GM23338 (cell line): ENCODE results near the gene BCL2L14. TPM values are rescaled to one million over a fixed set of nuclear protein-coding genes. Genes with fewer than 3 reads are reported as not detected.

Source experiments
- ATAC-seq: fragments of 200-7000 bp; cut with Tn5 transposase; 3 replicates; pipeline ENCODE4 v1.9.1; 2020
- DNase-seq: peaks from one replicate; pipeline ENCODE4 v3.0.0-alpha.2; 2015; ENCODE audit warnings: low spot score
- H2AFZ ChIP-seq: fragments of 200-600 bp; sonication (generic); 2 replicates; pipeline ENCODE4 v1.8.0; 2016; ENCODE audit warnings: antibody characterized with exemption, mild to moderate bottlenecking, moderate library complexity
- H3F3A ChIP-seq: fragments of 200-600 bp; sonication (generic); replicated peaks from 2 replicates; pipeline ENCODE4 v1.8.0; 2017; ENCODE audit warnings: antibody characterized with exemption, mixed run types, low read depth
- H3K27ac ChIP-seq: fragments of 200-600 bp; sonication (generic); 2 replicates; pipeline ENCODE4 v1.6.1; 2016; ENCODE audit warnings: low read depth
- H3K27me3 ChIP-seq: fragments of 200-600 bp; sonication (generic); 2 replicates; pipeline ENCODE4 v1.8.0; 2016; ENCODE audit warnings: mild to moderate bottlenecking, mixed run types, moderate library complexity; ENCODE audit not compliant: insufficient read depth
- H3K36me3 ChIP-seq: fragments of 200-600 bp; sonication (generic); 2 replicates; pipeline ENCODE4 v1.8.0; 2016; ENCODE audit warnings: mild to moderate bottlenecking; ENCODE audit not compliant: insufficient read depth
- H3K4me1 ChIP-seq: fragments of 200-600 bp; sonication (generic); 2 replicates; pipeline ENCODE4 v1.8.0; 2016; ENCODE audit warnings: mild to moderate bottlenecking, moderate library complexity; ENCODE audit not compliant: insufficient read depth
- H3K4me2 ChIP-seq: fragments of 200-600 bp; sonication (generic); 2 replicates; pipeline ENCODE4 v1.7.1; 2017; ENCODE audit warnings: mixed run types
- H3K4me3 ChIP-seq: fragments of 200-600 bp; sonication (generic); 2 replicates; pipeline ENCODE4 v1.6.1; 2016; ENCODE audit warnings: mixed run types
- H3K79me2 ChIP-seq: fragments of 200-600 bp; sonication (generic); replicated peaks from 2 replicates; pipeline ENCODE4 v1.8.0; 2017; ENCODE audit warnings: mild to moderate bottlenecking; ENCODE audit not compliant: insufficient read depth
- H3K9me2 ChIP-seq: fragments of 200-600 bp; sonication (generic); 2 replicates; pipeline ENCODE4 v1.8.0; 2017; ENCODE audit not compliant: insufficient read depth
- H4K20me1 ChIP-seq: fragments of 200-600 bp; sonication (generic); replicated peaks from 2 replicates; pipeline ENCODE4 v1.8.0; 2017; ENCODE audit warnings: mild to moderate bottlenecking; ENCODE audit not compliant: insufficient read depth
- H3K27ac Mint-ChIP-seq: 2 replicates; pipeline ENCODE4 v1.8.0; 2020; ENCODE audit warnings: inconsistent platforms, mild to moderate bottlenecking, moderate library complexity, mixed read lengths
- H3K27me3 Mint-ChIP-seq: 3 replicates; pipeline ENCODE4 v1.8.0; 2022; ENCODE audit warnings: low read depth, mild to moderate bottlenecking, moderate library complexity, mixed read lengths, inconsistent platforms; ENCODE audit not compliant: insufficient read depth, poor library complexity
- H3K36me3 Mint-ChIP-seq: 3 replicates; pipeline ENCODE4 v1.8.0; 2021; ENCODE audit warnings: low read depth, mild to moderate bottlenecking, inconsistent platforms, moderate library complexity, mixed read lengths
- H3K4me1 Mint-ChIP-seq: 3 replicates; pipeline ENCODE4 v1.8.0; 2020; ENCODE audit warnings: mild to moderate bottlenecking, inconsistent platforms, mixed read lengths
- H3K4me3 Mint-ChIP-seq: 3 replicates; pipeline ENCODE4 v1.8.0; 2021; ENCODE audit warnings: moderate library complexity, mild to moderate bottlenecking, inconsistent platforms, mixed read lengths
- H3K9me3 Mint-ChIP-seq: 3 replicates; pipeline ENCODE4 v1.8.0; 2020; ENCODE audit warnings: moderate library complexity, mild to moderate bottlenecking, inconsistent platforms, mixed read lengths
- CREB1 ChIP-seq: fragments of 250-450 bp; sonication (Bioruptor Pico); IDR thresholded peaks from 2 replicates; pipeline ENCODE4 v1.5.0; 2020; ENCODE audit warnings: low read depth, mild to moderate bottlenecking, moderate library complexity
- CTCF ChIP-seq, 2 experiments: fragments of 200-600 bp in 1 of 2; sonication (generic) in 1 of 2; conservative IDR thresholded peaks; 2 replicates each; pipeline versions ENCODE4 v1.5.1 to v1.6.1; 2016 to 2017; ENCODE audit warnings: antibody characterized with exemption in 2 of 2, low read depth in 2 of 2, mild to moderate bottlenecking in 2 of 2, moderate library complexity in 1 of 2
- ETS1 ChIP-seq: IDR thresholded peaks from 2 replicates; pipeline ENCODE4 v1.6.1; 2016; ENCODE audit warnings: antibody characterized with exemption
- EZH2 ChIP-seq: fragments of 200-600 bp; sonication (generic); IDR thresholded peaks from one replicate; pipeline ENCODE4 v1.8.0; 2017; ENCODE audit warnings: antibody characterized with exemption, mild to moderate bottlenecking, low read depth; ENCODE audit not compliant: unreplicated experiment
- JUNB ChIP-seq: IDR thresholded peaks from one replicate; pipeline ENCODE4 v1.6.1; 2016; ENCODE audit warnings: antibody characterized with exemption; ENCODE audit not compliant: unreplicated experiment
- NANOG ChIP-seq: IDR thresholded peaks from 2 replicates; pipeline ENCODE4 v1.6.1; 2016; ENCODE audit warnings: antibody characterized with exemption, borderline replicate concordance
- POLR2AphosphoS5 ChIP-seq: IDR thresholded peaks from 2 replicates; pipeline ENCODE4 v1.6.1; 2016; ENCODE audit warnings: antibody characterized with exemption, low read depth
- REST ChIP-seq: IDR thresholded peaks from one replicate; pipeline ENCODE4 v1.6.1; 2018; ENCODE audit warnings: antibody characterized with exemption; ENCODE audit not compliant: unreplicated experiment
- STAT1 ChIP-seq: IDR thresholded peaks from one replicate; pipeline ENCODE4 v1.6.1; 2016; ENCODE audit warnings: antibody characterized with exemption; ENCODE audit not compliant: unreplicated experiment
- ZNF331 ChIP-seq: fragments of 250-450 bp; sonication (Bioruptor Pico); IDR thresholded peaks from 2 replicates; pipeline ENCODE4 v1.5.0; 2020; ENCODE audit warnings: low read depth, mild to moderate bottlenecking, moderate library complexity
- polyA plus RNA-seq: library from polyadenylated mRNA; unstranded; fragments of >200 nt; fragmentation: Nextera tagmentation; extraction: Ambion mirVana; gene quantifications from 2 replicates; pipeline ENCODE4 v1.2.1, GENCODE V29; 2016
- total RNA-seq: library from RNA; depleted of rRNA; stranded (reverse); fragments of >200 nt; shearing (Covaris generic); gene quantifications from 2 replicates; pipeline ENCODE4 v1.2.3, GENCODE V29; 2014

Gene BCL2L14
- total and polyA plus RNA-seq, 2 experiments from 2014 or later: 2.1 to 2.7 TPM

GRCh38 chr12:12048714-12049113 is 22.0 kb upstream of the BCL2L14 start:
- peaks cover 5% of the 10 kb centered on the region for H3K27me3 Mint-ChIP-seq
- H3K36me3 Mint-ChIP-seq: no peaks in the 10 kb centered on the region
- Histone ChIP-seq H3K27ac (0 out of 2 replicates have a peak overlapping the region, but pooled peaks have one; percentile 16), H4K20me1 (no peaks in the 10 kb centered on the region), H3K4me3 (no peak overlapping the region), H3K4me1 (peaks cover 2% of the 10 kb centered on the region), H3K79me2 (no peaks in the 10 kb centered on the region), H3K4me2 (no peak overlapping the region), H3F3A (no peaks in the 10 kb centered on the region), H3K9me2 (no peaks in the 10 kb centered on the region; the same call in 1 of the 2 replicates), H3K36me3 (no peaks in the 10 kb centered on the region), H2AFZ (peak overlapping the region; percentile 38; the same call in 1 of the 2 replicates), H3K27me3 (no peaks in the 10 kb centered on the region)
- TF ChIP-seq JUNB (no peak), POLR2AphosphoS5 (no peak), ZNF331 (CRISPR knock-in tag) (no peak)
- no peak overlapping the region for H3K27ac Mint-ChIP-seq
- peaks cover 4% of the 10 kb centered on the region; the same call in 1 of the 3 replicates for H3K4me1 Mint-ChIP-seq
- no peaks in the 10 kb centered on the region; the same call in 2 of the 3 replicates for H3K9me3 Mint-ChIP-seq
- no peak overlapping the region for H3K4me3 Mint-ChIP-seq
- no peak for ATAC-seq
- no peak for DNase-seq

- Histone ChIP-seq H3K4me1 (peaks cover 17% of the 10 kb centered on the region), H4K20me1 (no peaks in the 10 kb centered on the region), H3K79me2 (no peaks in the 10 kb centered on the region), H3K36me3 (no peaks in the 10 kb centered on the region), H3K4me3 (no peak overlapping the region), H3K4me2 (no peak overlapping the region), H3F3A (0 out of 2 replicates have a peak, but pooled peaks cover 3% of the 10 kb centered on the region), H3K27ac (no peak overlapping the region), H2AFZ (no peak overlapping the region), H3K27me3 (no peaks in the 10 kb centered on the region), H3K9me2 (no peaks in the 10 kb centered on the region; the same call in 1 of the 2 replicates)
- Mint-ChIP-seq H3K4me3 (no peak overlapping the region), H3K27ac (no peak overlapping the region), H3K36me3 (no peaks in the 10 kb centered on the region), H3K27me3 (peaks cover 5% of the 10 kb centered on the region), H3K9me3 (no peaks in the 10 kb centered on the region; the same call in 2 of the 3 replicates), H3K4me1 (peaks cover 15% of the 10 kb centered on the region)
- DNase-seq (no peak), ATAC-seq (no peak)
- TF ChIP-seq ETS1 (no peak), CTCF (conservative IDR thresholded peaks at IDR 0.05; ENCODE audit: low read depth in 2 of 2) (no peak), CREB1 (CRISPR knock-in tag) (no peak), POLR2AphosphoS5 (no peak), STAT1 (no peak), REST (no peak), EZH2 (no peak), NANOG (no peak)
Measured at GRCh38 chr12:12051668-12052067, 19.1 kb upstream of the BCL2L14 start.
